ENCODE results near the gene MRPL54. TPM values are rescaled to one million over a fixed set of nuclear protein-coding genes. Genes with fewer than 3 reads are reported as not detected.
"Not testable (repeated sequence)": the region's sequence is repeated elsewhere in the genome, so short reads cannot be mapped to it uniquely, and the experiment has no call there.

Gene MRPL54
- total RNA-seq, 1 donor from 2014 or later = 51.7 TPM

- DNase-seq (ENCODE audit: low spot score) = no peak
Observed at GRCh38 chr19:3809881-3810707, 47.6 kb downstream of the MRPL54 start.

- no peak for DNase-seq (ENCODE audit: low spot score)
Observed at GRCh38 chr19:3810708-3811355, 48.4 kb downstream of the MRPL54 start.

GRCh38 chr19:3813473-3814392 is 51.3 kb downstream of the MRPL54 start:
- no peak for DNase-seq (ENCODE audit: low spot score)

DNA sequence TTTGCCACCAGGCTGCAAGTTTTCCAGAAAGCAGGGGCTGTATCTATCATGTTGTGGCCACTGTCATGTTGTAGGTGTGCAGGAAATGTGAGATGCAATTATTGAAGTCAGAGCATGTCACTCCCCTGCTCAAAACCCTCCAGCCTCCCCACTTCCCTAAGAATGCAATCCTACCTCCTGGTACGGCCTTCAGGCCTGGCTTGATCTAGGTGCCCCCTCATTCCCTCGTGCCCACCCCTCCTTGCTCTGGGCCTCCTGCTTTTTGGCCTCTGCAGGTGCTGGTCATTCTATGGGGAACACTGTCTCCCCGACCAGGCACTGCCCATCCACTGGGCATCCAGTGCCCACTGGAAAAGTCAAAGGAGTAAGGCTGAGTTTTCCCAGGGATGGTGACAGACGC is 52.2 kb downstream of the MRPL54 start:
- no peak for DNase-seq (ENCODE audit: low spot score)

- DNase-seq (ENCODE audit: low spot score) = not testable (repeated sequence)
Observed at GRCh38 chr19:3816148-3816547, 53.7 kb downstream of the MRPL54 start.

DNA sequence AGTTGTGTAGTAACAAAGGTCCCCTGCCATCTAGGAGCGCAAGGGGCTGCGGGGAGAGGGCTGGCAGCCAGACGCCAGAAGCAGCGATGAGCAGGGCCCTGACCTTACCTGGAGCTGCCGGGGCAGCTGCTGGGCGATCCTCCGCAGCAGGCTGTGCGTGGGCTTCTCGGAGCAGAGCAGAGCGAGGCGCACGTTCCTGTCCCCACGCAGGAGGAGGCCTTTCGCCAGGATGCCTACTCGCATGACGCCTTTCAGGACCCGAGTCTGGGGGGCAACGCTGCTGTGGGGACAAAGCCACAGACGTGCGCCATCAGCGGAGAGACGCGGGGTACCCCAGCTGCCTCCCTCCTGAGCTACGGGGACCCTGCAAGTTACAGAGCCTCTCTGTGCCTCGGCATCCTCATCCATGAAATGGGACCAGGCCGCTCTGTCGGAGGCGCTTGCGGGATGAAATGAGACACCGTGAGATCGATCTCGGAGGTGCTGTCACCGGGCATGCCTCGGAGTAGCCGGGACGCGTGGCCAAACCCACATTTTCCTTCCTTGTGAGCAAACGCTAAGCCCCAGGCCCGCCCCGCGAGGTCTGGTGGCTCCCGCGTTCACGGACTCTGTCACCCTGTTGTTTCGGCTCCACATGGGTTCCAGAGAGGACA is 54.2 kb downstream of the MRPL54 start:
- DNase-seq (ENCODE audit: low spot score) = no peak

Other genes starting within 250 kb of the MRPL54 start
- gene TEKTIP1, start 223.5 kb upstream of the MRPL54 start, total RNA-seq = 6.4 TPM
- gene MFSD12, start 205.1 kb upstream of the MRPL54 start, total RNA-seq = 82.8 TPM
- 66.5 TPM for gene HMG20B, start 189.7 kb upstream of the MRPL54 start, total RNA-seq
- gene GIPC3, start 177.2 kb upstream of the MRPL54 start, total RNA-seq = 2.4 TPM
- 4.5 TPM for gene TBXA2R, start 155.8 kb upstream of the MRPL54 start, total RNA-seq
- 31.0 TPM for gene CACTIN, start 135.9 kb upstream of the MRPL54 start, total RNA-seq
- gene PIP5K1C, start 62.2 kb upstream of the MRPL54 start, total RNA-seq = 58.1 TPM
- gene TJP3, start 54.3 kb upstream of the MRPL54 start, total RNA-seq = 59.7 TPM
- 15.6 TPM for gene APBA3, start 990 bp upstream of the MRPL54 start, total RNA-seq
- not detected for gene RAX2, start 9.5 kb downstream of the MRPL54 start, total RNA-seq
- gene MATK, start 23.7 kb downstream of the MRPL54 start, total RNA-seq = 1.9 TPM
- 0.91 TPM for gene ZFR2, start 106.4 kb downstream of the MRPL54 start, total RNA-seq
- gene ATCAY, start 118.0 kb downstream of the MRPL54 start, total RNA-seq = 4.9 TPM
- gene NMRK2, start 170.4 kb downstream of the MRPL54 start, total RNA-seq = not detected
- 53.0 TPM for gene DAPK3, start 208.4 kb downstream of the MRPL54 start, total RNA-seq
- 2,169 TPM for gene EEF2, start 222.8 kb downstream of the MRPL54 start, total RNA-seq
- 27.3 TPM for gene PIAS4, start 245.1 kb downstream of the MRPL54 start, total RNA-seq